Cortex of kidney (tissue), 1 donor: Measurements from ENCODE around the gene DOK6.

Experiments
- DNase-seq: peaks from one replicate; lab custom pipeline; 2025; lab: John Stamatoyannopoulos, UW

Gene DOK6

DNA sequence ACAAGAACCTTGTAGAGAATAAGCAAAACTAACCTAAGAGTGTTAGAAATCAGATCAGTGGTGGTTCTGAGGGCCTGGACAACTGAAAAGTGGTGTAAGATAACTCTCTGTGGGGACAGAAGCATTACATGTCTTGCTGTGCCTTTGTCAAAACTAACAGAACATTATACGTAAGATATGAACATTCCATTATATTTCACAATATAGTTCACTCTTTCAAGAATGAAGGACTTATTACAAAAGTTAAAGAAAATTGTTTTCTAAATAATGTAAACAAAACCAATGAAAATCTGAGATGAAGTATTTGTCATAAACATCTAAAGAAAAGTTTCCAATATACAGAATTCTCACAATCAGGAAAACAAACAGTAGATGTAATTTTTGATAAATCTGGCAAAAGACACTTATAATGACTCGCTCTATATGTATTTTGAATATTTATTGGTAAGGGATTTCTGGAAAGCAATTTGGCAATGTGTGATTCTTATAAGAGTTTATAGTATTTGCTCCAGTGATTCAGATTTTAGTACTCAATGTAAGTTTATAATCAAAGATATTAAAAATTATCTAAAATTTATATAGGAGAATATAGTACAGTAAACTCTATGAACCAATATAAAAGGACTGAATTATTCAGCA, 288.6 kb downstream of the DOK6 start:
- DNase-seq = no peak

DNA sequence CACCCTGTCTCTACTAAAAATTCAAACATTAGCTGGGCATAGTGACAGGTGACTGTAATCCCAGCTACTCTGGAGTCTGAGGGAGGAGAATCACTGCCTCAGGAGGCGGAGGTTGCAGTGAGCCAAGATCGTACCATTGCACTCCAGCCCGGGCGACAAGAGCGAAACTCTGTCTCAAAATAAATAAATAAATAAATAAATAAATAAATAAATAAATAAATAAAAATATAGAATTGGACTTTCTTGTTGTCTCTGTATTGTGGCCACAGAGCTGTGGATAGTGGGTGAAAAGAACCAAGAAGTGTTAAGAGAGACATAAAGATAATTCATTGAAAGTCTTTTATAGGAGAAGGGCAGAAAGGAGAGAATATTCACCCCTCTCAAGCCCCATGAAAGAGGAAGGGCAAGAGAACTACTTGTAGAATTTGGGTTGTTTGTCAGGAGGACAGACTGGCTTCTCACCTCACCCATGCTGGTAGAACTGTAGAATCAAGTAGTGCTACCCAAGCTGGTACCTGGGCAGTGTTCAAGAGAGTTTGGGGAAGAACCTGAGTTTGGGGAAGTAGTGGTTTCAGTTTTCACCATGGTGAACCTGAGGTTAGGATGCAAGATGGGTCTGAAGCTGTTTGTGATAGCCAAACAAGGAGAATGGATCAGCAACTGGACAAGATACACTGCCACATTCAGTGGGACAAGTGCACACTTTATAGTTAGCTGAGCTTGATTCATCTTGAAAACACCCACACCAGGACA, 290.5 kb downstream of the DOK6 start:
- DNase-seq = no peak

DNA sequence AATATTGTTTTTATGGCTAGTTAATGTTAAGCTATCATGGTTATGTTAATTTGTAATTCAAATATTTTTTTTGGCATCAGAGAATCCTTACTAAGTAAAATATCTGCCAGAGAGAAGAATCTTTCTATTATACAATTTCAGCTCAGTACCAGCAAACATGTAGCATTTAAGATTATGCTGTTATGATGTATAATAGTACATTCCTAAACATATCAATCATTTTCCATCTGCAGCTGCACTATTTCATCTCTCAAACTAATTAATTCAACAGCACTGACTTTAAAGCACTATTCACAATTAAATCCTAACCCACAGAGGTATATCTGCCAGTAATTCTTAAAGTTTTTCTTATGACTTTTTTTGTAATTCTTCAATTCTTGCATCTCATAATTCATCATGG, 296.4 kb downstream of the DOK6 start:
- no peak for DNase-seq

DNA sequence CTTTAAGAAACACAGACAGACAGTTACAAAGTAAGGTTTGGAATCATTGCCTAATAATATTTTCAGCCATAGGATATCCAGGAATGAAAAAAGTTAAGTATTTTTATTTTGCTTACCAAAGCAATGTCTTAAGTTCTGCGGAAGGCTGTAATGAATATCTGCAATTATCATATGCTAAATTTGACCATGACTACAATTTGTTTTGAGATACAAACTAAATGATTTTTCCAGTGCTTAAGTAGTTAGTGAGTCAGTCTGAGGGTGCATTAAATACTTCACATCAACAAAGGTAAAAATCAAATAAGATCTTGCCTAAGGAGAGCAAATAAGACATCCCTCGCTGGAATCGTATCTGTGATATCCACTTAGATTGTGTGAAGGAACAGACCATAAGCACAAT, 297.0 kb downstream of the DOK6 start:
- DNase-seq = no peak

DNA sequence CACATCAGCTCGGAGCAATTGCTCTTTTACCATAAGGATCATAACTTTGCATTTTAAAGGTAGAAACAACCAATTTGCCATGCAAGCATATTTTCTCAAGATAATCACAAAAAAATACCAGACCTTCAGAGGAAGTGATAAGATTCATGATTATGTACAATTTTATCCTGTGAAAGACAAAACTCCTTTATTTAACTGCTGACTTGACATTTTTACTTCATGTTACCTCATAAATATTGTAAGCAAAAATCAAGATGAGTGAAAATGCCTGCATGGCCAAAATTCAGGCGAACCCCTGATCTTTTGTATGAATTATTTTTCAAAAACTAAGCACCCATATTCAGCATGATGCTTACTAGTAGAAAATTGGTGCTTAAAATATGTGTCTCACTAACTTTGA, 300.6 kb downstream of the DOK6 start:
- no peak for DNase-seq

DNA sequence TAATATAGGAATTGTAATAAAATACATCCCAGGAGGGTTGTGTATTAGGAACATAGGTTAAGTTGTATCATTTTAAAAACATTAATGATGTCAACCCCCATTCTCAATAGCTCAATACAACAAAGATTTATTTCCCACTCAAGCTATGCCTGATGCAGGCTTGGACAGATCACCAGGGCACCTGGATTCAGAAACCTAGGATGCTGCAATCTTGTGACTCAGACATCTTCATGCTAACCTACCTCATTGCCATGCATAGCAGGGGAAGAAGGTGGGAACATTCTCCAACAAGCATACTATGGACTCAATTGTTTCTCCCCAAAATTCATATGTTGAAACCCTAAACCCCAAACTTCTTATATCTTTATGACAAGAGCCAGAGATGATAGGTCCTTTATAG, 302.8 kb downstream of the DOK6 start:
- no peak for DNase-seq

DNA sequence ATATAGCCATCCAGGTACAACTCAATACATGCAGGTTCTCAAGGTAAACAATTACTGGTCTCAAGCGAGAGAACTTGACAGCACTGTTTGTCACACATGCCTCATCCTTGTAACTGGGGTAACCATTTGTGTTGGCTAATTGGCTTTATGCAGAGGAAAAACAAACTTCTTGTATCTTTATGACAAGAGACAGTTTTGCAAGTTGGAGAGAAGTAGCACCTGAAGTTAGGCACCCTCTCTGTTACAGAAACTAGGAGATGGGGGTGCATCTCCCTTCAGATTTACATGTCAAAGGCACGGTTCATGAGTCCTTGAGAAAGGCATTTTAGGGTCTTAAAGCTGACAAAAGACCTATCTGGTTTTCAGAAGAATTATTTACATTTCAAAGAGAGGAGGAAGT, 305.3 kb downstream of the DOK6 start:
- no peak for DNase-seq

DNA sequence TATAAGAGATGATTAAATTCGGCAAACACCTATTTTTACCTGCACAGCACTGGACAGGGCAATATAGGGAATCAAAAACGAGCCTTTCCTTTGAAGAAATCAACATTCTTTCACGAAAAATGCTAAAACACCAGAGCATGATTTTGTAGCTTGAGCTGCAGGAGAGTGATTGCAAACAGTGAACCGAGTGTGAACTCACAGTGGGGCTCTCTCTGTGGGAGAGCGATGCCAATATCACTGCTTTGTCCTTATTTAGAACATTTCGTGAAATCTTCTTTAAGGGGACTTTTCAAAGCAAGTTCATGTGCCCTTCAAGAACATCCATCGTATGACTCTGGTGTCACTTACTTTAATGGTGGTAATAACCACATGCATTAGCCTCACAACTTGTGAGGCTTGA, 308.2 kb downstream of the DOK6 start:
- no peak for DNase-seq

DNA sequence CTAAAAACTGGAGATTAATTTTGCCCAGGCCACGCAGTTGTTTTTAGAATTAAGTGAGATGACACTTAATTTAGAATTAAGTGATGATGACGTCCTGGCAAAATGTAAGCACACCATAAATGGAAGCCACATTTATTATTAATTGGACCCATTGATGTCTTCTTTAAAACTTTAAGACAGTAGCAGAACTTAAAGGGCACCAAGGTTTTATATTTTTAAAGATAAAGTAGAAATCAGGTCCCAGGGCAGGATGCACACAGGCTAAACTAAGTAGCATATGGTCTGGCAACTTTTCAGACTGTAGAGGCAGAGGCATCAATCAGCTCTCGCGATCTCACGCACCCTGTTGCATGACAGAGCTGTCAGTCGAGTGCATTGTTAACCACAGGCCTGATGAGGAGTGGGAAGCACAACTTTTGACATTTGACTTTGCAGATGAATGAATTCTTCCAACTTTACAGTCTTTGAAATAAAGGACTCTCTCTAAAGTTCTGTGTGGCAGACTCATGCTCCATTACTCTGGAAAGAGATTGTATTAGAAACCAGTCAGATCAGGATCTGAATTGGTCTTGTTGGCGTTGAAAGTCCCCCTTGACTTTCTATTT, 314.6 kb downstream of the DOK6 start:
- no peak for DNase-seq

DNA sequence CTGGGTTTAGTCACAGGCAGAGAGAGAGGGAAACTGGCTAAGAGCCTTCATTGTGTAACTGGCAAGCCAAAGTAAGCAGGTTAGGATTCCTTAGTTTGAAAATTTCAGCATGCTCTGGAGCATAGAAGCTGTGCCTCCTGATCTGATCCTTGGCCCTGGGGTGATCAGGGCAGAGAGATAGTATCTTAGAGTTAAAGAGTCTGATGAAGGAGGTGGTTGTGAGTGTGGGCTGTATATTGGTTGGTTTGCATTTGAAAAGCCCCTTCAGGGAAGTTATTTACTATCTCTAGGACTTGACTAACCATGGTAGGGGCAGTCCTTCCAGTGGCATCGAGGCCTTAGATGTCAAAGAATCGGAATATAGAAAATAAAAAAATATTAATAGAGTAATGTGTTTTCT, 316.9 kb downstream of the DOK6 start:
- no peak for DNase-seq

DNA sequence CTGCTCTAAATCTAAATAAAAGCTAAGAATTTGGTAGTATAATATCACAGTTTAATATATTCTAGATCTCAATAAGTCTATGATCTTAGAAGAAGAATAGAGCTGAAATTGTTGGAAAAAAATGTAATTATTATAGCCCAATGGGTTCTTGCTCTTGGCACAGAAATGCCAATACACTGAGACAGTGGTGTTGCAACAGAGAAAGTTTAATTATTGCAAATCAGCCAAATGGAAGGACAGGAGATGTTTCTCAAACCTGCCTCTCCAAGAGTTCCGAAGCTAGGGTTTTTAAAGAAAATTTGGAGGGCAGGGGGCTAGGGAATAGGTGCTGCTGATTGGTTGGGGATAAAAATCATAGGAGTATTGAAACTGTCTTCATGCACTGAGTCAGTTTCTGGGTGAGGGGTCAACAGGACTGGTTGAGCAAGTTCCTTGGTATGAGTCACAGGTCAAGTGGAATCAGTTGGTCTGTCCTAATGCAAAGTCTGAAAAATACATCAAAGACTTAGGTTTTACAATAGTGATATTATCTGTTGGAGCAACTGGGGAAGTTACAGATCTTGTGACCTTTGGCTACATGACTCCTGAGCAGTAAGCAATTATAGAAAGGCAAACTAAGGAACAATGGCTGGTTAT, 318.3 kb downstream of the DOK6 start:
- DNase-seq = no peak

DNA sequence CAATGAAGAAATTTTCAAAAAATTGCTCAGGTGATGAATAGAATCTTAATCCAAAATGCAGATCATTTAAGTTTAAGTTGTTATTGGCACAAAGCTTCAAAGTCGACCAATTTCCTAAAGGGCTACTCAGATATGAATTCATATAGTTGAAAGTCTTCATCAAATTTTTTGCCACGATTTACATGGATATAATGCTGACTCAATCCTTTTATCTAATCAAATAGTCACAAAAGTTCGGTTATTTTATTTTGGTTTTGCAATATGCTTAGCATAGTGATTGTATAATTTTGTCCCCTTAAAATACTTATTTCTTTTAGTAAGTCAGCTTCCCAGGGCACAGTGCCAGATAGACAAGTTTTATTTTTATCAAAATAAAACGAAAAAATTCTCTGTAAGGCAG, 319.7 kb downstream of the DOK6 start:
- no peak for DNase-seq

DNA sequence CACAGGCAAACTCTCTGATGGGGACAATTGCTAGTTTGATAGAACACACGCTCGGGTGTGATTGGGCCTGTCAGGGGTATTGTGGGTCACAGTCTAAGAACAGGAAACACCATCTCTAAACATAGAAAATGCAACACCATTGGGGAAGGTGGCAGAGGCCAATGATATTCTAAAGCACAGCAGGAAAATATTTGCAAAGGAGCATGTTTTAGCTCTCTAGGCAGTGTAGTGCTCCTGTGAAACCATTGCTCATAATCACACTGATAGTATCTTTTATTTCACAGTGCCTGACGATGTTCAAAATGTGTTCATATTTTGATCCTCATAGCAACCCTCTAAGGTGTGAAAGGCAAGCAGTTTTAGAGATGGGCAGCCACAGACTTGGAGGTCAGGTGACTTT, 322.7 kb downstream of the DOK6 start:
- DNase-seq = no peak

DNA sequence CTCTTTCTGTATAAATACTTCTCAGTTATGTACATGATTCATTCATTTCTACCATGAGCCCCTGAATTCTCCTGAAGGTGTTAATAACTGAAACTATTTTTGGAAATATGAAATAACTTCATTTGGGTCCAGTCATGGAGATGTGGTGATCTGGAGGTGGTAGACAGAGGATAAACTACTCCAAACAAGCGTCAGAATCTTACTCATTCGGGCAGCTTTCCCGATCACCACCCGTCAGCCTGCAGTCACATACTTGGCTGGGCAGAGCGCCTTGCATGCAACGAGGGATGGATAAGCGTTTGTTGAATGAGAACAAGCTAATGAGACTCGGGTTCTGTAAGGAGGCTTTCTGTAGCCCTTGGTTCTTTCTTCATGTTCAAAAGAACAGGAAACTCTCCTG, 324.3 kb downstream of the DOK6 start:
- no peak for DNase-seq

DNA sequence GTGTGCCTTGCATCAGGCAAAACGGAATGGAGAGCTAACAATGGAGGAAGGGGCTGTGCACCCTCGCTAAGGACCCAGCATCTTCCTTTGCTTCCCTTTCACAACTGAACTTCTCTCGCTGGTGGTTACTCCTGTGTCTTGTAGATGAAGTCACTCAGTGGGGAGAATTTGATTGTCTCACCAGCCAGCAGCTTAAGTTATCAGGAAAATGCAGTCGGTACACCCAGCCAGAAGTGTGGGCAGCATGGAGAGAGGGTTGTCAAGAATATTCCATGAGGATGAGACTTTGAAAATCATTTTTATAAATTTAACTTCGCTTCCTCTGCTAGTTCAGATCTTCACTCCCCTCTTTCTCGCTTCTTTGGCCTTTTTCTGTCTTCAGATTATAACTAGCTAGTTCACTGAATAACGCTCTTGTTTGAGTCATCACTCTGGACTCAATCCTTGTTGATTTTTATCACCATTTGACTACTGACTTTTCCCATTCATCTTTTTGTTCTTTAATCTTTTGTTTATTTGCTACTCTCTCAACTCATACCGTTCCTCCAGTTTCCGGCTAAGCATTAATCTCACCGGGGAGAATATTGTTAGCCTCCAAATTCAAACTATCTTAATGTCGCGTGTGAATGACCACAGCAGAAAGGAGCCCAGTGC, 325.3 kb downstream of the DOK6 start:
- DNase-seq = no peak

DNA sequence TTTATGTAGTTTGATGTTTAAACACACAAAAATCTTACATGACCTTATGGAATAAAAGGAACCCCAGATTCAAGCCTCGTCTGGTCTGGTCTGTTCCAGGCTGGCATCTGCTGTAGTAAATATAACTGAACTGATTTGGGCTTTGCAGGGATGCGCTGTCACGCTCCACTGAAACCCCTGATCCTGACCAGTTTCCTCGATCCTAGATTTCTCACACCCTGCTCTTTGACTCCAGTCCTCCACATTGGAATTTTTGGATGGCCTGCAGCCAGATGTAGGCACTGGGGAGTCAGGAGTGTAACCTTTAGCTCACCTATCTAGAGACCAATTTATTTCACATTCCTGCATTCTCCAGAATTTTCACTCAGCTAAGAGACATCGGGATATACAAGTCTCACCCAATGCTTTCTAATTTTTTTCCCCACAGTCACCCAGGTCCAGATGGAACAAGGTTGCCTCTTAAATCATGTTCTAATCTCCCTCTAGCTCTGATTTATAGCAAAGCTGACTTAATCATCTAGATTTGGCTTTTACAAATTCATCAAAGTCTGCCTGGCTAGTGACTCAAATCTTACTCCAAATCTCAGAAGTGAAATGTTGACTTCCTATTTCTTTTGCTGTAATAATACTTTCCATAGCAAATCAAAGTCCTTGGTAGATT, 327.4 kb downstream of the DOK6 start:
- no peak for DNase-seq

DNA sequence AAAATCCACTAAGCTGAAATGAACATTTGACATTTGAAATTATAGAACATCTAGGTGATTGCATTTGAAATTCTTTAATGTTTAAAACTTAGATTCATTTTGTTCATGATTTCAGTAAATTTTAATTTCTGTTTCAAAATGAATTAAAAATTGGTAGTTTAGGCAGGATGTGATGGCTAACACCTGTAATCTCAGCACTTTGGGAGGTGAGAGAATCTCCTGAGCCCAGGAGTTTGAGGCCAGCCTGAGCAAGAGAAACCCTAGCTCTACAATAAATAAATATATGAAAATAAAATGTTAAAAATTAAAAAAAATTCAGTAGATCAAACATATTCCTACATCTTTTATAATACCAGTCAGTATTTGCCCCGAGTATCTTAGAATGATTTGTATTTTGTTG, 330.0 kb downstream of the DOK6 start:
- no peak for DNase-seq

DNA sequence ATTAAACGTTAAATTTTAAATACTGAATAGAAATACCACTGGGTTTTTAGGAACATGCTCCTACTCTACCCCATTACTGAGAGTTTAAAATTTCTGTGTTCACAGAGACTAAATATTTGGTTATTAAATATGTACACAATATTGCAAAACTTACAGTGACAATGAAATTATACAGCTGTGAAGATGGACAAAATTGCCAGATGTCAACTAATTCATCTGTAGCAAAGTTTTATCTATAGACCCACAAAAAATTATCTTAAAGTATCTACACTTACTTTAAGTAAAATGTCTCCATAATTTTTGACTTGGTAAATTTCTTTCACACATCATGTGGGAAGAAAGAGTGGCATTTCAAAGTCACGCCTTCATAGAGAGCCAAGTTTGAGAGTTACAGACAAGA, 333.8 kb downstream of the DOK6 start:
- no peak for DNase-seq

DNA sequence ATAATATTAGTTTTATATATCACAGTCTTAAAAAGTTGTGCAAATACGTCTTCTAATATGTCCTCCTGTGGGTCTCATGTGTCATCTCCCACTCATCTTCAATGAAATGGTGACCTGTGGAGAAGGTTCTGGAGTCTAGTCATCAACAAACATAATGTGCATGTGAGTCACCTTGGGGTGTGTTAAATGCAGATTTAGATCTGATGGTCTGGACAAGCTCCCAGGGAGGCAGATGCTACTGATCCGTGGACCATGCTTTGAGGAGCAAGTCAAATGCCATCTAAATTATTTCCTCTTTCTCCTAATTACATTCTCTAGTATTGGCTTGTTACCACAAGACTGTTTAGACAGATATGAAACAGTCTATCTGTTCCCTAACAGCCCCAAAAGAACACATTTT, 336.0 kb downstream of the DOK6 start:
- no peak for DNase-seq

DNA sequence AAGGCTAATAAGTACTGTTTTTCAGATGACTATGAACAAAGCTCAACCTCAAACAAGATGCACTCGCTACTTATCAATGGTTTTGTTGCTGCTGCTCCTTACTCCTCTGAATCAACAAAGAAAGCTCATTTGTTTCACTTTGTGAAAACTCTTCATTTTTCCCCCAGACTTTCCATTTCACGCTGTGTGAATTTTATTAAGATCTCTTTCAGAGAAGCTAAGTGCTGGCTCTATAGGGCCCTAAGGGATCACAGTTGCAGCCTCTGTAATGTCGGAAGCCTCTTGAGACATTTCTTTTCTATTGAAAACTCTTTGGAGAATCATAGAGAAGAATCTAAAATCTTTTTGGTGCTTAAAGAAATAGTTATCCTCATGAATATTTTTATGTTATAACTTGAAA, 337.2 kb downstream of the DOK6 start:
- DNase-seq = no peak

DNA sequence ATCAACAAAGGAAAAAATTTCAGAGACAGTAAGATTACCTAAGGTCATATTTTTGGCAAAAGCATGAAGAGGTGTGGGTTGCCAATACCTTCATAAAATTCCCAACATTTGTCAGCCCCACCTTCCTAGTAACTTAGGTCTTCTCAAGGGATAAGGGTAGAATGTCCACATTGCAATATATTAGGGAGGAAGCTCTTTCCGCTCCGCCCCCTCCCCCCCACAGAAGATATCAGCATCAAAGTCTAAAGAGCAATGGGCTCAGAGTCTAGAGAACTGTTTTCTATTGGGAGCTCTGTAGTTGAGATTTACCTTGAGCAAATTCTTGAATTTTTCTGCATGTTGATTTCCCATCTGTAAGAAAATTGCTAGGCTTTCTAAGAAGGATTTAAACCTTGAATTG, 346.7 kb downstream of the DOK6 start:
- no peak for DNase-seq

DNA sequence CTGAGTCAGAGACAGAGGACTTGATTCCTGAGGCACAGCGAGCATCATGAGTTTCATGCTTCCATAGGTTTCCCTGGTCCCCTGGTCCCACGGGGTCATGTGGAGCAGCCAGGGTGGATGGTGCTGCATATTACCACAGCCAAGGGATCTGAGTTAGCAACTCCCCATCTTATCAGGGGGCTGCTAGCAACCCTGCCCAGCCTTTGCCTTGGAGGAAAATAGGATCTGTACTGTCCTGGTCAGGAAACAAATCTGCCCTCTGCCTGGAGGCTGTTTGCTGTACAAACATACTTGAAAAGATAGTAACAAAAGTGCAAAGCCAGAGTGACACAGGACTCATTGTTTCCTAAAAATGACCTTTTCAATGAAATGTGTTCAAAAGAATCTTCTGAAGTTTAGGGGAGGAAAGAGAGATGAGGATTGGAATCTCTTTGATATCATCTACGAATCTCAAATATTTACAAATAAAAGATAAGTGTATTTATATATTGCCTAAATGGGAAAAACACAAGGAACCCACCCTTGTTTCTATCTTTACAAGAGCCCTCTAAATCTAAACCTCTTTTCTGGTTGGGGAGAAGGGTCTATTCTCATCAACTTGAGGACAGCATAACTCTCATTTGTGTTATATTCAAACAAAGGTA, 352.2 kb downstream of the DOK6 start:
- DNase-seq = no peak
